Activated CD4-positive, alpha-beta T cell treated with anti-CD3 and anti-CD28 coated beads for 1 hour (primary cell): ENCODE measurements around the gene THSD7B.
"Not testable (repeated sequence)": the region's sequence is repeated elsewhere in the genome, so short reads cannot be mapped to it uniquely, and the experiment has no call there.

Source experiments
- DNase-seq: peaks from one replicate; pipeline ENCODE4 v3.0.0-alpha.2; 2020

THSD7B gene

GRCh38 chr2:137291836-137292570 lies 526.7 kb downstream of the THSD7B start:
- DNase-seq: no peak

- DNase-seq: no peak
These were observed 533.0 kb downstream of the THSD7B start for GRCh38 chr2:137298377-137298776.

GRCh38 chr2:137300987-137301386 lies 535.6 kb downstream of the THSD7B start:
- DNase-seq: no peak

GRCh38 chr2:137302957-137303356 lies 537.6 kb downstream of the THSD7B start:
- DNase-seq: no peak

- DNase-seq: no peak
These were observed 550.7 kb downstream of the THSD7B start for GRCh38 chr2:137316075-137316474.

- no peak for DNase-seq
These were observed 556.2 kb downstream of the THSD7B start for GRCh38 chr2:137321566-137321965.

GRCh38 chr2:137331562-137331961 lies 566.2 kb downstream of the THSD7B start:
- not testable (repeated sequence) for DNase-seq

- DNase-seq: no peak
These were observed 568.2 kb downstream of the THSD7B start for GRCh38 chr2:137333386-137334165.

- no peak for DNase-seq
These were observed 570.7 kb downstream of the THSD7B start for GRCh38 chr2:137336067-137336466.

- no peak for DNase-seq
These were observed 573.7 kb downstream of the THSD7B start for GRCh38 chr2:137339051-137339450.

GRCh38 chr2:137345994-137346393 lies 580.6 kb downstream of the THSD7B start:
- DNase-seq: no peak

GRCh38 chr2:137348301-137348700 lies 583.0 kb downstream of the THSD7B start:
- no peak for DNase-seq

- no peak for DNase-seq
These were observed 592.3 kb downstream of the THSD7B start for GRCh38 chr2:137357634-137358033.

- no peak for DNase-seq
These were observed 602.0 kb downstream of the THSD7B start for GRCh38 chr2:137367361-137367760.

- DNase-seq: no peak
These were observed 603.8 kb downstream of the THSD7B start for GRCh38 chr2:137369106-137369505.

GRCh38 chr2:137379186-137379585 lies 613.8 kb downstream of the THSD7B start:
- no peak for DNase-seq

GRCh38 chr2:137380610-137381009 lies 615.3 kb downstream of the THSD7B start:
- DNase-seq: no peak

- DNase-seq: no peak
These were observed 616.4 kb downstream of the THSD7B start for GRCh38 chr2:137381731-137382130.

GRCh38 chr2:137383391-137383790 lies 618.0 kb downstream of the THSD7B start:
- DNase-seq: no peak

GRCh38 chr2:137387044-137387443 lies 621.7 kb downstream of the THSD7B start:
- no peak for DNase-seq

GRCh38 chr2:137405496-137405895 lies 640.2 kb downstream of the THSD7B start:
- DNase-seq: no peak

- DNase-seq: no peak
These were observed 646.2 kb downstream of the THSD7B start for GRCh38 chr2:137411585-137411984.

GRCh38 chr2:137420744-137421143 lies 655.4 kb downstream of the THSD7B start:
- no peak for DNase-seq

GRCh38 chr2:137435162-137435561 lies 669.8 kb downstream of the THSD7B start:
- DNase-seq: no peak
